ENCODE results near the gene KCNE1.
A peak's percentile ranks its signal among the peaks of the same experiment; 100 is the strongest.
"Not testable (repeated sequence)": the region's sequence is repeated elsewhere in the genome, so short reads cannot be mapped to it uniquely, and the experiment has no call there.

The KCNE1 gene

GRCh38 chr21:34511787-34512455 is at the start of gene KCNE1:
KCNE1 (minus strand) TSS chr21:34512210; CDS start chr21:34449634, 62,576 bp downstream.
- peak; percentile 81 to 89 for DNase-seq

- no peak for DNase-seq
Observed at GRCh38 chr21:34561806-34562205, 49.8 kb upstream of the KCNE1 start.

- DNase-seq: no peak
Observed at GRCh38 chr21:34560609-34561008, 48.6 kb upstream of the KCNE1 start.

GRCh38 chr21:34560021-34560420 is 48.0 kb upstream of the KCNE1 start:
- DNase-seq: no peak

GRCh38 chr21:34559089-34559631 is 47.1 kb upstream of the KCNE1 start:
- no peak for DNase-seq

- no peak for DNase-seq
Observed at GRCh38 chr21:34558166-34558565, 46.2 kb upstream of the KCNE1 start.

GRCh38 chr21:34557261-34557660 is 45.3 kb upstream of the KCNE1 start:
- no peak for DNase-seq

- DNase-seq: not testable (repeated sequence)
Observed at GRCh38 chr21:34554670-34555069, 42.7 kb upstream of the KCNE1 start.

- no peak for DNase-seq
Observed at GRCh38 chr21:34554227-34554626, 42.2 kb upstream of the KCNE1 start.

GRCh38 chr21:34553151-34553952 is 41.3 kb upstream of the KCNE1 start:
- no peak for DNase-seq

- no peak for DNase-seq
Observed at GRCh38 chr21:34552360-34553098, 40.5 kb upstream of the KCNE1 start.

- DNase-seq: no peak
Observed at GRCh38 chr21:34550182-34550799, 38.3 kb upstream of the KCNE1 start.

- DNase-seq: no peak
Observed at GRCh38 chr21:34548781-34549376, 36.9 kb upstream of the KCNE1 start.

- no peak for DNase-seq
Observed at GRCh38 chr21:34546542-34546941, 34.5 kb upstream of the KCNE1 start.

- DNase-seq: peak; percentile 77 to 81
Observed at GRCh38 chr21:34545079-34545884, 33.3 kb upstream of the KCNE1 start.

GRCh38 chr21:34544032-34544496 is 32.1 kb upstream of the KCNE1 start:
- DNase-seq: peak; percentile 52 to 62

- DNase-seq: no peak
Observed at GRCh38 chr21:34543017-34543416, 31.0 kb upstream of the KCNE1 start.

GRCh38 chr21:34540206-34540605 is 28.2 kb upstream of the KCNE1 start:
- no peak for DNase-seq

GRCh38 chr21:34537838-34538237 is 25.8 kb upstream of the KCNE1 start:
- DNase-seq: no peak

GRCh38 chr21:34536820-34537219 is 24.8 kb upstream of the KCNE1 start:
- DNase-seq: no peak

- DNase-seq: no peak
Observed at GRCh38 chr21:34536311-34536710, 24.3 kb upstream of the KCNE1 start.

Data from AML-193 (cell line).